Left lobe of liver (tissue), 2 donors: ENCODE results near the gene CADM2. TPM values are rescaled to one million over a fixed set of nuclear protein-coding genes. Genes with fewer than 3 reads are reported as not detected.

ENCODE experiments used
- ATAC-seq: fragments of 200-7000 bp; cut with Tn5 transposase; one replicate; pipeline ENCODE4 v1.9.1; 2020; ENCODE audit warnings: mild to moderate bottlenecking, moderate library complexity
- DNase-seq: peaks from one replicate; pipeline ENCODE4 v3.0.0-alpha.2; 2020; ENCODE audit warnings: low spot score
- total RNA-seq: library from RNA; stranded (reverse); gene quantifications from one replicate; pipeline ENCODE4 v1.2.1, GENCODE V29; 2021
- donor health status: DM: no; HTN: no; CAD: no; lungs with moderate emphysema.
- donor health status: DM: no; HTN: yes; CAD: no.

Gene CADM2
- total RNA-seq, 1 donor from 2014 or later, result 0.08 TPM

DNA sequence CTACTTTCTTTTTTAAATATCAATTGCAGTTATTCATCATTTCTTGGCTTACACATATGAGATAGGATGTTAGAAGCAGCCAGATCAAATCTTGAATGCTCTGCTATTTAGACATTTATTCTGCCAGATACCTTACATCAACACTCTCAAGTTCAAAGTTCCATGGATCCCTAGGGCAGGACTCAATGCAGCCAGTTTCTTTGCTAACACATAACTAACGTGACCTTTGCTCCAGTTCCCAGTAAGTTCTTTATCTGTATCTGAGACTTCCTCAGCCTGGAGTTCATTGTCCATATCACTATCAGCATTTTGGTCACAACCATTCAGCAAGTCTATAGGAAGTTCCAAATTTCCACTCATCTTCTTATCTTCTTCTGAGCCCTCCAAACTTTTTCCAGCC, 1092.3 kb downstream of the CADM2 start:
- no peak for ATAC-seq
- no peak for DNase-seq

DNA sequence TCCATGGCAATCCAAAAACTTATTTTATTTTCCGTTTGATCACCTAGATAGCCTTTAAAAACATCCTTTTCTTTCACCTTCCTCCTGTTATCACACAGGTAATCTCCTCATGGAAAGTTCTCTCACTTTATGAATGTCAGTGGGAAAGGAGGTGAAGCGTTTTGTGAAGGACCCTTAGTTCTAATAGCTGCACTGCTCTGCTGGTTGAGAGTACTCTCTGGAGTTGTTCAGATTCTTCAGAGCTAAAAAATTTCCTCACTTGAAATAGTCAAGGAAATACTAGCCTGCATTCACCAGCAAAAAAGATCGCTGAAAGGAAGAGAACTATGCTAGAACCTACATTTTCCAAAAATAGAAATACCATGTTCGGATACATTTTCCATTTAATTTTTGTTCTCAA, 1097.2 kb downstream of the CADM2 start:
- no peak for ATAC-seq
- DNase-seq, result no peak

DNA sequence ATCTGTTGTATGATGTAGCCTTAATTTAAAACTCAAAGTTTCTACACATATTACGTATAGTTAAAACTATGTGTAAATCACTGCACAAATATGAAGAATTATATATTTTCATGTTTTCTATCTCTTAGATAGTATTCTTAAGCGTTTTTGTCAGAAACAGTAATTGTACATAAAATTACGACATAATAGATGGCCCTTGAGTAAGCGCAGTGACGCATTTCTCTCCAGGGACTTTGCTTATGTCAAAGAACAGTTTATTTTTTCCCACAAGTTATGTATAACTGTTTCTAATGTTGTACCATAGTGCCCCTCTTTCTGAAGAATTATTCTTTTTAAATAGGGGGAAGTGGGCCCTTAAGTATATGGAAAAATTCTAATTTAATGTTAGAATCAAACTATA, 1098.2 kb downstream of the CADM2 start:
- ATAC-seq (no peak), DNase-seq (no peak)

DNA sequence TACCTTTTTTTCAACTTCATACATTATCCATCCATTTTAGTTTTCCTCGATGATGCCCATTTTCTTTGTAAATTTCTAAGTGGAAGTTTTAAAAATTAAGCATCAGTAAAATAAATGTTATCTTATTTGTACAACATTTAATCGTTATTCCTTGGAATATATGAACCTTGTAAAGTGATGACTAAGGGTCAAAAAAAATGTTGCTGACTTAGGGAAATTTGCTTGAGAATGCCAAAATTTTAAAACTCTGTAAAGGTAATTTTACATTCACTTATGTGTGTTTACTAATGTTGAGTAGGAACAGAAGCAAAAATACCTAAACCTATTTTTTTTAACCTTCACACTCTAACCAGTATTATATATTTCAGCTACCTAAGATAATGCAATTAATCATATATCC, 1115.0 kb downstream of the CADM2 start:
- ATAC-seq (no peak), DNase-seq (no peak)

DNA sequence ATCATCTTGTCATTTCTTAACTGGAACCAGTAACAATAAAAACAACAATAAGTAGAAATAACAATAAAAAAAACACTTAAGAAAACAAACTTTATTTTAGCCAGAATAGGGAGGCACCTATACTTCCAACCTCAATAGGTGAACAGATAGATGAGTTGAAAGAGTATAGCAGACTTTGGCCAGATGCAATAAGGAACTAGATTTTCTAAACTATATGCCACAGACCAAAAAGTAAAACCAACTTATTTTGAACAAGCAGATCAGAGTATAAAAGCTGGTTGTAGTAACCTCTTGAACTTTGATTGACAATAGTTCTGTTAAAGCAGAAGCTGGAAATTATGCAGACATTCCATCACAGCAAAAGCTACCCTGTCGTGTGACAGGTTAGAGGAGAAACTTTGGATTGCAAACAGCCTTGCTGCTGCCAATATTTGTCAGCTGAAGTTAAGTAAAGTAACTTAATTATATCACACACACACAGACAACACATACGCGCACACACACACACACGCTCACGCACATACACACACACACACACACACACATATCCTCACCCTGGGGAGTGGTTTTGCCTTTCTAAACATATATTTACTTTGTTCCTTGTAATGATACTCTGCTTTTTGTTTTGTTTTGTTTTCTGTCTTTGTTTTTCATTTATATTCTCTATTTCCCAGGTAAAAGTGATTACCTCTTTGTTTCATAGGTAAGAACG, 1128.5 kb downstream of the CADM2 start:
- ATAC-seq, result no peak

DNA sequence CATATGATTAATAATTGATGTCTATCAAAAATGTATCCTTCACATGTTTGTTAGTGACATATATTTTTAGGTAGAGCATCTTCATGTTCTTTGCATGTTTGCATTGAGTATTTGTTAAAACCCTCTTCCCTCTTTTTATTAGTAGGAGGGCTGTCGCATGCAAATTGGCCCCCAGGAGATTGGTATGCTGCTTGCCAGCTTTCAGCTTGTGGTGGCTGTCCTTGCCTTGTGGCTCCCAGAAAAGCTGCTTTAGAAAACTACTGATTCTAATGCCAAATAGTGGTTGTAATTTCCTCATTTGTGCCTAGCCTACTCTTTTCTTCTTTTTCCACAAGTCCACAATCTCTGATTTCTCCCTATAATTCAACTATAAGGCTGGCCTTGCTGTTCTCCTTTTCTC, 1145.4 kb downstream of the CADM2 start:
- no peak for DNase-seq
- ATAC-seq, result no peak

More for the DNA sequence above, 1128.5 kb downstream of the CADM2 start:
- no peak for DNase-seq

DNA sequence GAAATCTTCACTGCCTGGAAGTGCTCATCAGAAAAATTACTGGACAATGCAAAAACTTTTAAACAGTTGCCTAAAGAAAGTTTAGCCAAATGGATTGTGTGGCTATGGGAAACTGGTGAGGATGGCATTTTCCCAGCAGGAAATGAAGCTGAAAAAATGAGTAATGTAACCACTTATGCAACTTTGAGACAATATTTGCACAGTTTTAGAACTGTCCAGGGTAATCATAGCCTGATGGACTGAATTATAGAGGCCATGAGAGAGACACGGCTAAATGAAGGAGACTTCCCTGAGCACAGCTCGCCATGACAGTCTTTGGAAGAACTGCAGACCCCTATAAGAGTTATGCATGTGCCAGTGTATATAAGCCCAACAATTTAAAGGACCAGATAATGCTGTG, 1150.6 kb downstream of the CADM2 start:
- ATAC-seq (no peak), DNase-seq (no peak)
